HCT116 (cell line): ENCODE measurements around the gene MGA.

Experiments
- ATF3 ChIP-seq: IDR thresholded peaks from 2 replicates; pipeline ENCODE4 v1.6.1; 2012
- EGR1 ChIP-seq: IDR thresholded peaks from 2 replicates; pipeline ENCODE4 v1.6.1; 2012; ENCODE audit warnings: low read depth
- EZH2 ChIP-seq: fragments of 200-600 bp; sonication (generic); IDR thresholded peaks from 2 replicates; pipeline ENCODE4 v1.6.1; 2017; ENCODE audit warnings: antibody characterized with exemption, mixed run types
- POLR2A ChIP-seq: IDR thresholded peaks from 2 replicates; pipeline ENCODE4 v1.7.0; 2011; ENCODE audit warnings: borderline replicate concordance; ENCODE audit not compliant: insufficient read depth, insufficient read length; ENCODE audit errors: extremely low read depth
- POLR2AphosphoS5 ChIP-seq: IDR thresholded peaks from 2 replicates; pipeline ENCODE4 v1.6.1; 2011; ENCODE audit warnings: mild to moderate bottlenecking, low read depth, low read length, moderate library complexity
- TCF7L2 ChIP-seq: IDR thresholded peaks from 2 replicates; pipeline ENCODE4 v1.7.0; 2011; ENCODE audit warnings: borderline replicate concordance, inconsistent platforms; ENCODE audit not compliant: insufficient read depth, insufficient read length; ENCODE audit errors: extremely low read depth
- ZBTB33 ChIP-seq: IDR thresholded peaks from 2 replicates; pipeline ENCODE4 v1.6.1; 2011; ENCODE audit warnings: mild to moderate bottlenecking, low read length, moderate library complexity; ENCODE audit not compliant: insufficient replicate concordance; ENCODE audit errors: extremely low read depth
- TF ChIP-seq, protein P1 (sequence below), 3 experiments: fragments of 200-600 bp in 1 of 3; sonication (generic) in 1 of 3; IDR thresholded peaks in 2 of 3; conservative IDR thresholded peaks in 1 of 3; 2 replicates each; pipeline ENCODE4 v1.5.1; 2012 to 2017; ENCODE audit warnings: low read depth in 2 of 3, low read length in 2 of 3, antibody characterized with exemption in 1 of 3, borderline replicate concordance in 1 of 3, control low read depth in 1 of 3, mild to moderate bottlenecking in 1 of 3, mixed read lengths in 1 of 3, mixed run types in 1 of 3, moderate library complexity in 1 of 3; ENCODE audit not compliant: insufficient read depth in 1 of 3
- TF ChIP-seq, protein P2 (sequence below): IDR thresholded peaks from 2 replicates; pipeline ENCODE4 v1.6.1; 2012; ENCODE audit warnings: low read depth

GRCh38 chr15:41797201-41797944, 137.2 kb downstream of the MGA start:
- TF ChIP-seq ZBTB33 (no peak), ATF3 (no peak), POLR2AphosphoS5 (no peak), POLR2A (no peak), TCF7L2 (no peak), EZH2 (no peak), EGR1 (no peak)
- TF ChIP-seq, protein P1, sequence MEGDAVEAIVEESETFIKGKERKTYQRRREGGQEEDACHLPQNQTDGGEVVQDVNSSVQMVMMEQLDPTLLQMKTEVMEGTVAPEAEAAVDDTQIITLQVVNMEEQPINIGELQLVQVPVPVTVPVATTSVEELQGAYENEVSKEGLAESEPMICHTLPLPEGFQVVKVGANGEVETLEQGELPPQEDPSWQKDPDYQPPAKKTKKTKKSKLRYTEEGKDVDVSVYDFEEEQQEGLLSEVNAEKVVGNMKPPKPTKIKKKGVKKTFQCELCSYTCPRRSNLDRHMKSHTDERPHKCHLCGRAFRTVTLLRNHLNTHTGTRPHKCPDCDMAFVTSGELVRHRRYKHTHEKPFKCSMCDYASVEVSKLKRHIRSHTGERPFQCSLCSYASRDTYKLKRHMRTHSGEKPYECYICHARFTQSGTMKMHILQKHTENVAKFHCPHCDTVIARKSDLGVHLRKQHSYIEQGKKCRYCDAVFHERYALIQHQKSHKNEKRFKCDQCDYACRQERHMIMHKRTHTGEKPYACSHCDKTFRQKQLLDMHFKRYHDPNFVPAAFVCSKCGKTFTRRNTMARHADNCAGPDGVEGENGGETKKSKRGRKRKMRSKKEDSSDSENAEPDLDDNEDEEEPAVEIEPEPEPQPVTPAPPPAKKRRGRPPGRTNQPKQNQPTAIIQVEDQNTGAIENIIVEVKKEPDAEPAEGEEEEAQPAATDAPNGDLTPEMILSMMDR (IDR thresholded peaks at IDR 0.05 in 2 of 3, conservative IDR thresholded peaks at IDR 0.05 in 1 of 3; ENCODE audit: borderline replicate concordance in 1 of 3, insufficient read depth in 1 of 3, low read depth in 2 of 3, low read length in 2 of 3): no peak
- TF ChIP-seq, protein P2, sequence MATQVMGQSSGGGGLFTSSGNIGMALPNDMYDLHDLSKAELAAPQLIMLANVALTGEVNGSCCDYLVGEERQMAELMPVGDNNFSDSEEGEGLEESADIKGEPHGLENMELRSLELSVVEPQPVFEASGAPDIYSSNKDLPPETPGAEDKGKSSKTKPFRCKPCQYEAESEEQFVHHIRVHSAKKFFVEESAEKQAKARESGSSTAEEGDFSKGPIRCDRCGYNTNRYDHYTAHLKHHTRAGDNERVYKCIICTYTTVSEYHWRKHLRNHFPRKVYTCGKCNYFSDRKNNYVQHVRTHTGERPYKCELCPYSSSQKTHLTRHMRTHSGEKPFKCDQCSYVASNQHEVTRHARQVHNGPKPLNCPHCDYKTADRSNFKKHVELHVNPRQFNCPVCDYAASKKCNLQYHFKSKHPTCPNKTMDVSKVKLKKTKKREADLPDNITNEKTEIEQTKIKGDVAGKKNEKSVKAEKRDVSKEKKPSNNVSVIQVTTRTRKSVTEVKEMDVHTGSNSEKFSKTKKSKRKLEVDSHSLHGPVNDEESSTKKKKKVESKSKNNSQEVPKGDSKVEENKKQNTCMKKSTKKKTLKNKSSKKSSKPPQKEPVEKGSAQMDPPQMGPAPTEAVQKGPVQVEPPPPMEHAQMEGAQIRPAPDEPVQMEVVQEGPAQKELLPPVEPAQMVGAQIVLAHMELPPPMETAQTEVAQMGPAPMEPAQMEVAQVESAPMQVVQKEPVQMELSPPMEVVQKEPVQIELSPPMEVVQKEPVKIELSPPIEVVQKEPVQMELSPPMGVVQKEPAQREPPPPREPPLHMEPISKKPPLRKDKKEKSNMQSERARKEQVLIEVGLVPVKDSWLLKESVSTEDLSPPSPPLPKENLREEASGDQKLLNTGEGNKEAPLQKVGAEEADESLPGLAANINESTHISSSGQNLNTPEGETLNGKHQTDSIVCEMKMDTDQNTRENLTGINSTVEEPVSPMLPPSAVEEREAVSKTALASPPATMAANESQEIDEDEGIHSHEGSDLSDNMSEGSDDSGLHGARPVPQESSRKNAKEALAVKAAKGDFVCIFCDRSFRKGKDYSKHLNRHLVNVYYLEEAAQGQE: no peak
